ENCODE results near the gene CFC1B.
"Not testable (repeated sequence)": the region's sequence is repeated elsewhere in the genome, so short reads cannot be mapped to it uniquely, and the experiment has no call there.

The CFC1B gene

GRCh38 chr2:130520992-130521391, at the start of gene CFC1B:
Gene CFC1B, plus strand, starts transcription at chr2:130521222. Its CDS starts 263 bp downstream, at chr2:130521485.
- not testable (repeated sequence) for DNase-seq

- not testable (repeated sequence) for DNase-seq
These were observed 29.9 kb upstream of the CFC1B start for GRCh38 chr2:130491073-130491472.

- DNase-seq = not testable (repeated sequence)
These were observed 11.8 kb upstream of the CFC1B start, which contains the start of gene POTEI for GRCh38 chr2:130509228-130509627. Gene POTEI, minus strand, starts transcription at chr2:130509328. Its CDS starts 93 bp downstream, at chr2:130509235.

GRCh38 chr2:130510807-130511746, 9.9 kb upstream of the CFC1B start:
- not testable (repeated sequence) for DNase-seq

GRCh38 chr2:130511747-130512451, 9.1 kb upstream of the CFC1B start:
- DNase-seq = not testable (repeated sequence)

GRCh38 chr2:130518516-130519106, 2.4 kb upstream of the CFC1B start:
- DNase-seq = not testable (repeated sequence)

GRCh38 chr2:130522390-130522789, 1.4 kb downstream of the CFC1B start:
- not testable (repeated sequence) for DNase-seq

- DNase-seq = not testable (repeated sequence)
These were observed 6.4 kb downstream of the CFC1B start for GRCh38 chr2:130527365-130527967.

- not testable (repeated sequence) for DNase-seq
These were observed 8.5 kb downstream of the CFC1B start for GRCh38 chr2:130529545-130529944.

GRCh38 chr2:130530212-130530611, 9.2 kb downstream of the CFC1B start:
- DNase-seq = not testable (repeated sequence)

- DNase-seq = not testable (repeated sequence)
These were observed 10.2 kb downstream of the CFC1B start for GRCh38 chr2:130531225-130531624.

GRCh38 chr2:130531672-130532071, 10.7 kb downstream of the CFC1B start:
- DNase-seq = not testable (repeated sequence)

- DNase-seq = not testable (repeated sequence)
These were observed 15.6 kb downstream of the CFC1B start for GRCh38 chr2:130536654-130537053.

GRCh38 chr2:130538271-130538670, 17.2 kb downstream of the CFC1B start:
- not testable (repeated sequence) for DNase-seq

GRCh38 chr2:130542789-130543188, 21.8 kb downstream of the CFC1B start:
- DNase-seq = not testable (repeated sequence)

- DNase-seq = not testable (repeated sequence)
These were observed 22.9 kb downstream of the CFC1B start for GRCh38 chr2:130543785-130544528.

GRCh38 chr2:130544978-130545377, 24.0 kb downstream of the CFC1B start:
- not testable (repeated sequence) for DNase-seq

GRCh38 chr2:130548418-130548817, 27.4 kb downstream of the CFC1B start:
- not testable (repeated sequence) for DNase-seq

- DNase-seq = not testable (repeated sequence)
These were observed 28.5 kb downstream of the CFC1B start for GRCh38 chr2:130549475-130549874.

- not testable (repeated sequence) for DNase-seq
These were observed 33.2 kb downstream of the CFC1B start for GRCh38 chr2:130554178-130554577.

- not testable (repeated sequence) for DNase-seq
These were observed 35.4 kb downstream of the CFC1B start for GRCh38 chr2:130556441-130556840.

GRCh38 chr2:130566165-130566564, 45.1 kb downstream of the CFC1B start:
- not testable (repeated sequence) for DNase-seq

Data from AML-193 (cell line).